A549 (cell line): ENCODE measurements around the gene NXPH1. TPM values are rescaled to one million over a fixed set of nuclear protein-coding genes. Genes with fewer than 3 reads are reported as not detected.

Experiments used
- ATAC-seq, 2 experiments: fragments of 200-7000 bp in 1 of 2; fragments of >200 bp in 1 of 2; cut with Nextera tagmentation in 1 of 2; cut with Tn5 transposase in 1 of 2; 3 replicates each; pipeline versions ENCODE4 v1.8.0 to v1.9.1; 2018 to 2020; ENCODE audit warnings: mild to moderate bottlenecking in 1 of 2, moderate library complexity in 1 of 2
- CTCF ChIA-PET: fragments of 300-600 bp; sonication (Branson Sonifier 250); formaldehyde crosslinking; extraction: SDS; loops from one replicate; lab custom pipeline; 2021; ENCODE audit warnings: antibody characterized with exemption, inconsistent platforms; lab: Yijun Ruan, JAX
- POLR2A ChIA-PET: fragments of 350-600 bp; formaldehyde crosslinking; extraction: SDS; loops from one replicate; lab custom pipeline; 2021; ENCODE audit warnings: antibody characterized with exemption, inconsistent platforms; lab: Yijun Ruan, JAX
- DNase-seq, 2 experiments: peaks; one replicate each; pipeline versions ENCODE4 v3.0.0 to v3.0.0-alpha.2; 2011 to 2016; ENCODE audit warnings: low read depth in 1 of 2, low spot score in 1 of 2
- FAIRE-seq: peaks from 2 replicates; lab custom pipeline; 2011; peaks lifted over from hg19 to GRCh38; lab: Jason Lieb, UNC
- H3K27ac ChIP-seq, 2 experiments: fragments of >200 bp; sonication (Bioruptor Twin); formaldehyde crosslinking; 3 replicates each; pipeline ENCODE4 v1.5.1; 2016 to 2017
- H3K4me1 ChIP-seq: fragments of >200 bp; sonication (Bioruptor Twin); formaldehyde crosslinking; 3 replicates; pipeline ENCODE4 v1.6.1; 2016
- H3K4me2 ChIP-seq: fragments of >200 bp; sonication (Bioruptor Twin); formaldehyde crosslinking; 3 replicates; pipeline ENCODE4 v1.6.1; 2016
- H3K4me3 ChIP-seq: fragments of >200 bp; sonication (Bioruptor Twin); formaldehyde crosslinking; 3 replicates; pipeline ENCODE4 v1.5.1; 2016
- H3K9me3 ChIP-seq: fragments of >200 bp; sonication (Bioruptor Twin); formaldehyde crosslinking; 3 replicates; pipeline ENCODE4 v1.6.1; 2016
- EHMT2 ChIP-seq: fragments of 200-600 bp; sonication (generic); IDR thresholded peaks from 2 replicates; pipeline ENCODE4 v1.6.1; 2016; ENCODE audit warnings: antibody characterized with exemption, low read depth, mild to moderate bottlenecking, moderate library complexity
- FOSL2 ChIP-seq, 2 experiments: fragments of 450-650 bp in 1 of 2; fragments of >200 bp in 1 of 2; sonication (Bioruptor Twin) in 1 of 2; formaldehyde crosslinking; IDR thresholded peaks; 2 replicates each; pipeline versions ENCODE4 v1.5.0 to v1.6.1; 2016 to 2020; ENCODE audit warnings: mild to moderate bottlenecking in 1 of 2, moderate library complexity in 1 of 2
- FOXS1 ChIP-seq: fragments of 250-450 bp; sonication (Bioruptor Pico); IDR thresholded peaks from 2 replicates; pipeline ENCODE4 v1.5.0; 2020; ENCODE audit warnings: mild to moderate bottlenecking, moderate library complexity
- HDAC2 ChIP-seq: fragments of 200-600 bp; sonication (generic); IDR thresholded peaks from 2 replicates; pipeline ENCODE4 v1.6.1; 2016
- MAZ ChIP-seq: fragments of 150-350 bp; IDR thresholded peaks from 2 replicates; pipeline ENCODE4 v1.6.1; 2014; ENCODE audit warnings: antibody characterized with exemption, low read depth, low read length, borderline replicate concordance
- NFE2L2 ChIP-seq: fragments of 150-350 bp; conservative IDR thresholded peaks from 2 replicates; pipeline ENCODE4 v1.6.1; 2014; ENCODE audit warnings: low read length
- POLR2A ChIP-seq: IDR thresholded peaks from 2 replicates; pipeline ENCODE4 v1.6.1; 2012; ENCODE audit warnings: mild to moderate bottlenecking, low read length
- RARB ChIP-seq: fragments of 250-450 bp; sonication (Bioruptor Pico); IDR thresholded peaks from 2 replicates; pipeline ENCODE4 v1.8.0; 2021; ENCODE audit warnings: mild to moderate bottlenecking, moderate library complexity
- RCOR1 ChIP-seq: fragments of 150-350 bp; IDR thresholded peaks from 2 replicates; pipeline ENCODE4 v1.6.1; 2014; ENCODE audit warnings: antibody characterized with exemption, low read length, low read depth
- SREBF2 ChIP-seq: fragments of 450-650 bp; IDR thresholded peaks from 2 replicates; pipeline ENCODE4 v1.6.1; 2014; ENCODE audit warnings: mild to moderate bottlenecking, moderate library complexity
- TFCP2L1 ChIP-seq: fragments of 250-450 bp; sonication (Bioruptor Pico); IDR thresholded peaks from 2 replicates; pipeline ENCODE4 v1.5.0; 2021; ENCODE audit warnings: mild to moderate bottlenecking
- WGBS: methylation state at CpG from one replicate; pipeline ENCODE4 v1.1.6; 2017; ENCODE audit errors: missing lambda C conversion rate; 5-methylcytosine and 5-hydroxymethylcytosine counted together
- polyA plus RNA-seq, 4 experiments: library from polyadenylated mRNA; depleted of rRNA in 3 of 4; stranded (reverse); fragments of >200 nt; fragmentation: RNase III in 1 of 4; extraction: RNeasy Plus Mini Kit Qiagen cat#74134 plus additional on column Dnase treatment in 1 of 4; gene quantifications; 2 replicates in 3 of 4; 3 replicates in 1 of 4; pipeline ENCODE4 v1.2.3, GENCODE V29; 2011 to 2017
- TF ChIP-seq, protein P1 (sequence below): fragments of >200 bp; sonication (Bioruptor Twin); formaldehyde crosslinking; IDR thresholded peaks from 3 replicates; pipeline ENCODE4 v1.5.1; 2016
- TF ChIP-seq, protein P2 (sequence below): IDR thresholded peaks from 2 replicates; pipeline ENCODE4 v1.6.1; 2012
- TF ChIP-seq, protein P3 (sequence below): fragments of 250-450 bp; sonication (Bioruptor Pico); IDR thresholded peaks from 2 replicates; pipeline ENCODE4 v1.5.0; 2020; ENCODE audit warnings: low read depth, mild to moderate bottlenecking, moderate library complexity
- TF ChIP-seq, protein P4 (sequence below): fragments of 150-350 bp; IDR thresholded peaks from 2 replicates; pipeline ENCODE4 v1.6.1; 2014; ENCODE audit warnings: low read depth, mild to moderate bottlenecking, low read length
- TF ChIP-seq, protein P5 (sequence below): fragments of >200 bp; sonication (Bioruptor Twin); formaldehyde crosslinking; IDR thresholded peaks from 3 replicates; pipeline ENCODE4 v1.6.1; 2016

Gene NXPH1
- polyA plus RNA-seq, 2 of the 4 experiments (the other 2 are of a cell fraction) = not detected

DNA sequence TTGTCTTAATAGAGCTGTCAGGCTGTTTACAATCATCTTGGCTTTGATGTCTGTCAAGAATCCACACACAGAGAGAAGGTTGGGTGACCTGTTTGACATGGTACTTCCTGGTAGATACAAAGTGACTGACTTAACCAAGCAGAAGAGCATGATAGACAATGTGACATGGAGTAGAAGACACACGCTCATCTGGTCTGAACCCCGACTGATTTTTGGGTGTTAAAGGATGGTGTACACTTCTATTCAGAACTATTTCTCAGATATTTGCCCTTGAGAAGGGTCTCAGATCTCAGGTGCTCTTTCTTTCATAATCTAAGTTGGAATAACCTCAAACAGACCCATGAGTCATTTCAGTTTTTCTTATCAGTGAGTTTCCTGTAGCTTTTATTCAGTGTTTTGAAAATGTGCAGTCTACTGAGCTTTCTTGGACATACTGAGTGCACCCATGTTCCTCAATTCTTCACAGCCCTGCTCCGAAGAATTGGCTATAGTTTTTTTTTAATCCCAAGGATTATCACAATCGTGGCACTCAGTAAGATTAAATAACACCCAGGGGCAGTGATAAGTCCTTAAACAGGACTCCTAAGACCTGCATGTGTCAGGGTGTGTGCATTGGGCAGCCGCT lies 46.4 kb upstream of the NXPH1 start (continued):
- TF ChIP-seq, protein P1, sequence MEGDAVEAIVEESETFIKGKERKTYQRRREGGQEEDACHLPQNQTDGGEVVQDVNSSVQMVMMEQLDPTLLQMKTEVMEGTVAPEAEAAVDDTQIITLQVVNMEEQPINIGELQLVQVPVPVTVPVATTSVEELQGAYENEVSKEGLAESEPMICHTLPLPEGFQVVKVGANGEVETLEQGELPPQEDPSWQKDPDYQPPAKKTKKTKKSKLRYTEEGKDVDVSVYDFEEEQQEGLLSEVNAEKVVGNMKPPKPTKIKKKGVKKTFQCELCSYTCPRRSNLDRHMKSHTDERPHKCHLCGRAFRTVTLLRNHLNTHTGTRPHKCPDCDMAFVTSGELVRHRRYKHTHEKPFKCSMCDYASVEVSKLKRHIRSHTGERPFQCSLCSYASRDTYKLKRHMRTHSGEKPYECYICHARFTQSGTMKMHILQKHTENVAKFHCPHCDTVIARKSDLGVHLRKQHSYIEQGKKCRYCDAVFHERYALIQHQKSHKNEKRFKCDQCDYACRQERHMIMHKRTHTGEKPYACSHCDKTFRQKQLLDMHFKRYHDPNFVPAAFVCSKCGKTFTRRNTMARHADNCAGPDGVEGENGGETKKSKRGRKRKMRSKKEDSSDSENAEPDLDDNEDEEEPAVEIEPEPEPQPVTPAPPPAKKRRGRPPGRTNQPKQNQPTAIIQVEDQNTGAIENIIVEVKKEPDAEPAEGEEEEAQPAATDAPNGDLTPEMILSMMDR = no peak

DNA sequence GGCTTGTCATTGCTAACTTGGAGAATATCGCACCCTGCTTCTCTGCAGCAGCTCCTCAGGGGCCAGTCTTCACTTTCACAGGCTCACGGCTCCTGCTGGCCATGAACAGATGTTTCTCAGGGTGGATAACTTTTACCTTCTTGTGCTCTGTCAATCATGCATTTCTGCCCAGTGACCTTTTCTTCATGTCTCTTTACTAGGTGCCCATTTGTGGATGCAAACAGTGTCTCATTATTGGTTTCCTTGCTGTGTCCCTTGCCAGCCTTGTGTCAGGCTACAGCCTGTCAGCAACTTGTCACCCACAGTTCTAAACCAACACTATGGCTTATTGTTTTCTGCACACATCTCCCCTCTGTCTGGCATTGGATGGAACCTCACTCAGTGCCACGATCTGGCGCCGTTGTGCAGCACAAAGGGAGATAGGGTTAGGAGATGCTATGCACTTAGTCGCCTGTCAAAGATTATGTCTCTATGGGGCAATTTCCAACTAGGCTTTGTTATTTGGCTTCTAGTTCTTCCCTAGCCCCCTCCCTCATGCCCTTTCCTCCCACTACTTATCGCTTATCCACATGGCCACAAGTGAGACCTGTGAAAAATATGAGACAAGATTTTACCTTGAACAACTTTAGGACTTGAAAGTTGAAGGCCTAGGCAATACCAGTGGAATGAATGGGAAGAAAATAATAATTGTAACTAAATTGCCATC lies 45.7 kb upstream of the NXPH1 start:
- no peaks in the 10 kb centered on the region for H3K4me1 ChIP-seq
- no peak for FAIRE-seq
- H3K4me3 ChIP-seq = no peak overlapping the region
- ATAC-seq = no peak
- 44% methylated on average over 7 of the region's 7 CpGs for WGBS
- H3K4me2 ChIP-seq = no peak overlapping the region
- no peak for DNase-seq
- H3K27ac ChIP-seq = no peak overlapping the region
- TF ChIP-seq, protein P2, sequence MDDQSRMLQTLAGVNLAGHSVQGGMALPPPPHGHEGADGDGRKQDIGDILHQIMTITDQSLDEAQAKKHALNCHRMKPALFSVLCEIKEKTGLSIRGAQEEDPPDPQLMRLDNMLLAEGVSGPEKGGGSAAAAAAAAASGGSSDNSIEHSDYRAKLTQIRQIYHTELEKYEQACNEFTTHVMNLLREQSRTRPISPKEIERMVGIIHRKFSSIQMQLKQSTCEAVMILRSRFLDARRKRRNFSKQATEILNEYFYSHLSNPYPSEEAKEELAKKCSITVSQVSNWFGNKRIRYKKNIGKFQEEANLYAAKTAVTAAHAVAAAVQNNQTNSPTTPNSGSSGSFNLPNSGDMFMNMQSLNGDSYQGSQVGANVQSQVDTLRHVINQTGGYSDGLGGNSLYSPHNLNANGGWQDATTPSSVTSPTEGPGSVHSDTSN = no peak
- TF ChIP-seq HDAC2 (no peak), RCOR1 (no peak), MAZ (no peak), EHMT2 (no peak), NFE2L2 (no peak), RARB (CRISPR knock-in tag) (no peak), FOSL2 (IDR thresholded peaks at IDR 0.05) (no peak), FOSL2 (CRISPR knock-in tag; IDR thresholded peaks at IDR 0.05) (no peak), POLR2A (no peak), TFCP2L1 (CRISPR knock-in tag) (no peak), FOXS1 (CRISPR knock-in tag) (no peak), SREBF2 (no peak)
- TF ChIP-seq, protein P3, sequence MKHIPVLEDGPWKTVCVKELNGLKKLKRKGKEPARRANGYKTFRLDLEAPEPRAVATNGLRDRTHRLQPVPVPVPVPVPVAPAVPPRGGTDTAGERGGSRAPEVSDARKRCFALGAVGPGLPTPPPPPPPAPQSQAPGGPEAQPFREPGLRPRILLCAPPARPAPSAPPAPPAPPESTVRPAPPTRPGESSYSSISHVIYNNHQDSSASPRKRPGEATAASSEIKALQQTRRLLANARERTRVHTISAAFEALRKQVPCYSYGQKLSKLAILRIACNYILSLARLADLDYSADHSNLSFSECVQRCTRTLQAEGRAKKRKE (CRISPR knock-in tag) = no peak
- TF ChIP-seq, protein P1 = no peak
- TF ChIP-seq, protein P4, sequence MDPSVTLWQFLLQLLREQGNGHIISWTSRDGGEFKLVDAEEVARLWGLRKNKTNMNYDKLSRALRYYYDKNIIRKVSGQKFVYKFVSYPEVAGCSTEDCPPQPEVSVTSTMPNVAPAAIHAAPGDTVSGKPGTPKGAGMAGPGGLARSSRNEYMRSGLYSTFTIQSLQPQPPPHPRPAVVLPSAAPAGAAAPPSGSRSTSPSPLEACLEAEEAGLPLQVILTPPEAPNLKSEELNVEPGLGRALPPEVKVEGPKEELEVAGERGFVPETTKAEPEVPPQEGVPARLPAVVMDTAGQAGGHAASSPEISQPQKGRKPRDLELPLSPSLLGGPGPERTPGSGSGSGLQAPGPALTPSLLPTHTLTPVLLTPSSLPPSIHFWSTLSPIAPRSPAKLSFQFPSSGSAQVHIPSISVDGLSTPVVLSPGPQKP = no peak
- TF ChIP-seq, protein P5, sequence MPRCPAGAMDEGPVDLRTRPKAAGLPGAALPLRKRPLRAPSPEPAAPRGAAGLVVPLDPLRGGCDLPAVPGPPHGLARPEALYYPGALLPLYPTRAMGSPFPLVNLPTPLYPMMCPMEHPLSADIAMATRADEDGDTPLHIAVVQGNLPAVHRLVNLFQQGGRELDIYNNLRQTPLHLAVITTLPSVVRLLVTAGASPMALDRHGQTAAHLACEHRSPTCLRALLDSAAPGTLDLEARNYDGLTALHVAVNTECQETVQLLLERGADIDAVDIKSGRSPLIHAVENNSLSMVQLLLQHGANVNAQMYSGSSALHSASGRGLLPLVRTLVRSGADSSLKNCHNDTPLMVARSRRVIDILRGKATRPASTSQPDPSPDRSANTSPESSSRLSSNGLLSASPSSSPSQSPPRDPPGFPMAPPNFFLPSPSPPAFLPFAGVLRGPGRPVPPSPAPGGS = no peak
- H3K9me3 ChIP-seq = no peaks in the 10 kb centered on the region
- CTCF ChIA-PET = no interaction called here
- POLR2A ChIA-PET = no interaction called here
